B cell (primary cell): Measurements from ENCODE around the gene METTL21A. TPM values are rescaled to one million over a fixed set of nuclear protein-coding genes. Genes with fewer than 3 reads are reported as not detected.

Experiments
- ATAC-seq: fragments of 200-7000 bp; cut with Tn5 transposase; one replicate; pipeline ENCODE4 v1.10.0; 2021; ENCODE audit warnings: low read depth, mild to moderate bottlenecking, moderate number of reproducible peaks, moderate library complexity
- CTCF ChIA-PET: fragments of 350-600 bp; sonication (Branson Sonifier 250); formaldehyde crosslinking; loops from one replicate; lab custom pipeline; 2021; ENCODE audit warnings: antibody characterized with exemption, inconsistent platforms; lab: Charles Lee
- POLR2A ChIA-PET: fragments of 350-600 bp; sonication (Branson Sonifier 250); formaldehyde crosslinking; loops from one replicate; lab custom pipeline; 2021; ENCODE audit warnings: antibody characterized with exemption; lab: Charles Lee
- DNase-seq: peaks from one replicate; pipeline ENCODE4 v3.0.0; 2013
- H2AFZ ChIP-seq: 2 replicates; pipeline ENCODE4 v1.6.1; 2012; ENCODE audit warnings: mild to moderate bottlenecking, low read depth, low read length; ENCODE audit not compliant: insufficient read depth, poor library complexity, severe bottlenecking
- H3K27ac ChIP-seq, 2 donors: 1 replicate in 1 of 2; 2 replicates in 1 of 2; pipeline ENCODE4 v1.5.1; 2012 to 2013; ENCODE audit warnings: low read length in 2 of 2, mild to moderate bottlenecking in 2 of 2, moderate library complexity in 1 of 2
- H3K27me3 ChIP-seq, 4 experiments: fragments of 200-600 bp in 1 of 4; sonication (generic) in 1 of 4; replicated peaks in 1 of 4; 1 replicate in 2 of 4; 2 replicates in 2 of 4; pipeline versions ENCODE4 v1.6.1 to v1.7.0; 2013 to 2016; ENCODE audit warnings: low read length in 3 of 4, mild to moderate bottlenecking in 2 of 4, mixed read lengths in 1 of 4, moderate library complexity in 1 of 4; ENCODE audit not compliant: insufficient read depth in 4 of 4, control insufficient read depth in 3 of 4; ENCODE audit errors: control extremely low read depth in 1 of 4
- H3K36me3 ChIP-seq, 2 experiments: replicated peaks in 1 of 2; 1 replicate in 1 of 2; 2 replicates in 1 of 2; pipeline versions ENCODE4 v1.6.1 to v1.7.1; 2013; ENCODE audit warnings: low read length in 1 of 2; ENCODE audit not compliant: insufficient read depth in 2 of 2, control insufficient read depth in 1 of 2; ENCODE audit errors: control extremely low read depth in 1 of 2, extremely low read depth in 1 of 2
- H3K4me1 ChIP-seq, 2 donors: fragments of 200-600 bp in 1 of 2; sonication (generic) in 1 of 2; 1 replicate in 1 of 2; 2 replicates in 1 of 2; pipeline versions ENCODE4 v1.5.1 to v1.6.1; 2013 to 2017; ENCODE audit warnings: low read length in 2 of 2; ENCODE audit not compliant: control insufficient read depth in 2 of 2, insufficient read depth in 2 of 2
- H3K4me2 ChIP-seq: replicated peaks from 2 replicates; pipeline ENCODE3; 2012; ENCODE audit warnings: mild to moderate bottlenecking, low read depth, low read length; ENCODE audit not compliant: poor library complexity, severe bottlenecking
- H3K4me3 ChIP-seq, 5 experiments: fragments of 200-600 bp in 1 of 5; sonication (generic) in 1 of 5; 1 replicate in 3 of 5; 2 replicates in 2 of 5; pipeline versions ENCODE4 v1.5.1 to v1.7.0; 2011 to 2016; ENCODE audit warnings: low read length in 4 of 5, mild to moderate bottlenecking in 4 of 5, low read depth in 2 of 5, control low read depth in 1 of 5, moderate library complexity in 1 of 5; ENCODE audit not compliant: insufficient read depth in 1 of 5; ENCODE audit errors: control extremely low read depth in 1 of 5, extremely low read depth in 1 of 5
- H3K79me2 ChIP-seq: fragments of 200-600 bp; sonication (generic); one replicate; pipeline ENCODE4 v1.6.0; 2016; ENCODE audit warnings: low read length; ENCODE audit not compliant: control insufficient read depth, insufficient read depth
- H3K9ac ChIP-seq: fragments of 200-600 bp; sonication (generic); 2 replicates; pipeline ENCODE4 v1.6.1; 2017; ENCODE audit warnings: mild to moderate bottlenecking, low read length, moderate library complexity
- H3K9me3 ChIP-seq, 3 donors: one replicate each; pipeline versions ENCODE4 v1.6.1 to v1.7.1; 2013; ENCODE audit warnings: low read length in 2 of 3; ENCODE audit not compliant: control insufficient read depth in 2 of 3, insufficient read depth in 1 of 3; ENCODE audit errors: control extremely low read depth in 1 of 3
- H4K20me1 ChIP-seq: 2 replicates; pipeline ENCODE4 v1.6.0; 2012; ENCODE audit warnings: mild to moderate bottlenecking, low read length; ENCODE audit not compliant: insufficient read depth, control insufficient read depth, poor library complexity, severe bottlenecking
- H3K27ac Mint-ChIP-seq: one replicate; pipeline ENCODE4 v1.8.0; 2021; ENCODE audit warnings: mixed read lengths
- H3K27me3 Mint-ChIP-seq: one replicate; pipeline ENCODE4 v1.8.0; 2021; ENCODE audit warnings: mixed read lengths
- H3K4me1 Mint-ChIP-seq: one replicate; pipeline ENCODE4 v1.8.0; 2021; ENCODE audit warnings: mixed read lengths
- H3K4me3 Mint-ChIP-seq: one replicate; pipeline ENCODE4 v1.8.0; 2021; ENCODE audit warnings: mixed read lengths
- H3K9me3 Mint-ChIP-seq: one replicate; pipeline ENCODE4 v1.8.0; 2022; ENCODE audit warnings: mixed read lengths; ENCODE audit not compliant: insufficient read depth
- EZH2 ChIP-seq: IDR thresholded peaks from 2 replicates; pipeline ENCODE4 v1.6.1; 2012; ENCODE audit warnings: borderline replicate concordance, low read depth, mild to moderate bottlenecking, moderate library complexity, low read length; ENCODE audit not compliant: insufficient read depth, poor library complexity, severe bottlenecking
- WGBS: methylation state at CpG from one replicate; pipeline ENCODE4 v1.1.5; 2013; ENCODE audit warnings: missing lambda C conversion rate; ENCODE audit not compliant: insufficient coverage; 5-methylcytosine and 5-hydroxymethylcytosine counted together
- intact Hi-C: fragments of 100-400 bp; cut with micrococcal nuclease; formaldehyde crosslinking; loops from one replicate; pipeline ENCODE4 v1.10.0; 2022
- polyA plus RNA-seq: library from polyadenylated mRNA; depleted of rRNA; stranded (reverse); fragments of >200 nt; gene quantifications from 2 replicates; pipeline ENCODE4 v1.2.3, GENCODE V29; 2012
- total RNA-seq, 2 donors: library from RNA; stranded (reverse); fragments of 120-200 nt in 1 of 2; gene quantifications; 1 replicate in 1 of 2; 2 replicates in 1 of 2; pipeline versions ENCODE4 v1.2.3 to v1.2.4, GENCODE V29; 2013 to 2022
- TF ChIP-seq, protein P1 (sequence below): fragments of 200-600 bp; IDR thresholded peaks from one replicate; pipeline ENCODE4 v1.8.0; 2022; ENCODE audit warnings: antibody characterized with exemption, mild to moderate bottlenecking

METTL21A gene
- total and polyA plus RNA-seq, 2 donors (not counting 1 experiment from before 2014, with no cell fraction given): 30.7 to 33.1 TPM

DNA sequence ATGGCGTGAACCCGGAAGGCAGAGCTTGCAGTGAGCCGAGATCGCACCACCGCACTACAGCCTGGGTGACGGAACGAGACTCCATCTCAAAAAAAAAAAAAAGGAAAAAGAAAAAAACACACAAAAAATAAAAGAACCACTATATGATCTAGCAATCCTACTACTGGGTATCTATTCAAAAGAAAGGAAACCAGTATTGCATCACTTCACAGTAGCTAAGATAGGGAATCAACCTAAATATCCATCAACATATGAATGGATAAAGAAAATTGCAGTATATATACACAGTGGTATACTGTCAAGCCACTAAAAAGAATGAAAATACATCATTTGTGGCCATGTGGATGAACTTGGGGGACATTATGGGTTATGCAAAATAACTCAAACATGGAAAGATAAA lies 37.9 kb downstream of the METTL21A start:
- Histone ChIP-seq H3K9me3 (peaks cover 1 to 10% (median 4%) of the 10 kb centered on the region in 3 donors), H3K27ac (no peak overlapping the region), H4K20me1 (no peaks in the 10 kb centered on the region), H3K4me1 (no peaks in the 10 kb centered on the region), H2AFZ (no peak overlapping the region), H3K36me3 (peaks cover under 1 to 62% of the 10 kb centered on the region in 2 experiments), H3K4me3 (no peak overlapping the region), H3K4me2 (no peak overlapping the region), H3K9ac (no peak overlapping the region), H3K79me2 (peaks cover 30% of the 10 kb centered on the region), H3K27me3 (no peaks in the 10 kb centered on the region)
- TF ChIP-seq, protein P1, sequence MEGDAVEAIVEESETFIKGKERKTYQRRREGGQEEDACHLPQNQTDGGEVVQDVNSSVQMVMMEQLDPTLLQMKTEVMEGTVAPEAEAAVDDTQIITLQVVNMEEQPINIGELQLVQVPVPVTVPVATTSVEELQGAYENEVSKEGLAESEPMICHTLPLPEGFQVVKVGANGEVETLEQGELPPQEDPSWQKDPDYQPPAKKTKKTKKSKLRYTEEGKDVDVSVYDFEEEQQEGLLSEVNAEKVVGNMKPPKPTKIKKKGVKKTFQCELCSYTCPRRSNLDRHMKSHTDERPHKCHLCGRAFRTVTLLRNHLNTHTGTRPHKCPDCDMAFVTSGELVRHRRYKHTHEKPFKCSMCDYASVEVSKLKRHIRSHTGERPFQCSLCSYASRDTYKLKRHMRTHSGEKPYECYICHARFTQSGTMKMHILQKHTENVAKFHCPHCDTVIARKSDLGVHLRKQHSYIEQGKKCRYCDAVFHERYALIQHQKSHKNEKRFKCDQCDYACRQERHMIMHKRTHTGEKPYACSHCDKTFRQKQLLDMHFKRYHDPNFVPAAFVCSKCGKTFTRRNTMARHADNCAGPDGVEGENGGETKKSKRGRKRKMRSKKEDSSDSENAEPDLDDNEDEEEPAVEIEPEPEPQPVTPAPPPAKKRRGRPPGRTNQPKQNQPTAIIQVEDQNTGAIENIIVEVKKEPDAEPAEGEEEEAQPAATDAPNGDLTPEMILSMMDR: no peak
- TF ChIP-seq EZH2: no peak
- DNase-seq: no peak
- Mint-ChIP-seq H3K4me3 (no peak overlapping the region), H3K27me3 (no peaks in the 10 kb centered on the region), H3K27ac (no peak overlapping the region), H3K9me3 (peaks cover 4% of the 10 kb centered on the region), H3K4me1 (peaks cover 12% of the 10 kb centered on the region)
- intact Hi-C loops: no loop called here
- no CpG with 5 or more reads among the region's 7 CpGs for WGBS
- no peak for ATAC-seq
- ChIA-PET POLR2A (no interaction called here), CTCF (no interaction called here)

DNA sequence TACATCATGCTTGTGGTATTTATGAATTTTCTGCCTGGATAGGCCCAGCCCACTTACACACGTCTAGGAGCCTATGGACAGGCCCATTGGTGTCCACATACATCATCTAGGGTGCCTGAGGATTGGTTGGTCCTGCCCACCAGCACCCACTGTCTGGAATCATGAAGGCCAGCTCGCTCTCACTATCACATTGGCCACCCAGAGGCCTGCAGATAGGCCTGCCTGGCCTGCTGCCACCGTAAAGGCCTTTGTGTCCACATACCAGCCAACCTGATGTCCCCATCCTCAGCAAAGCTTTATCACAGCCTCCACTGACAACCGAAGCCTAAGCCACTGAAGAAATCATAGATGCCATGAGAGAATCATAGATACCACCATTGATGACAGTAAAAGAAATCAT lies 40.2 kb downstream of the METTL21A start:
- H3K4me2 ChIP-seq: no peak overlapping the region
- Mint-ChIP-seq H3K4me3 (no peak overlapping the region), H3K4me1 (peaks cover 12% of the 10 kb centered on the region), H3K27me3 (no peaks in the 10 kb centered on the region), H3K9me3 (peaks cover 4% of the 10 kb centered on the region), H3K27ac (peak overlapping the region; percentile 4)
- DNase-seq (no peak), ATAC-seq (no peak)
- H3K9ac ChIP-seq: no peak overlapping the region
- H3K9me3 ChIP-seq: peaks cover 0 to 1% (median 0%) of the 10 kb centered on the region in 3 donors
- H2AFZ ChIP-seq: no peak overlapping the region
- H3K4me1 ChIP-seq: no peaks in the 10 kb centered on the region
- peaks cover 24% of the 10 kb centered on the region for H3K79me2 ChIP-seq
- 97% methylated on average over 3 of the region's 4 CpGs for WGBS
- H3K27me3 ChIP-seq: no peaks in the 10 kb centered on the region
- no peaks in the 10 kb centered on the region for H4K20me1 ChIP-seq
- H3K36me3 ChIP-seq: peaks cover 10 to 73% of the 10 kb centered on the region in 2 experiments
- CTCF ChIA-PET: no interaction called here
- POLR2A ChIA-PET: no interaction called here
- intact Hi-C loops: no loop called here
- no peak overlapping the region for H3K27ac ChIP-seq
- TF ChIP-seq, protein P1: no peak
- no peak for TF ChIP-seq EZH2
- no peak overlapping the region for H3K4me3 ChIP-seq
